ENCODE measurements around the gene NABP2.

Gene NABP2

DNA sequence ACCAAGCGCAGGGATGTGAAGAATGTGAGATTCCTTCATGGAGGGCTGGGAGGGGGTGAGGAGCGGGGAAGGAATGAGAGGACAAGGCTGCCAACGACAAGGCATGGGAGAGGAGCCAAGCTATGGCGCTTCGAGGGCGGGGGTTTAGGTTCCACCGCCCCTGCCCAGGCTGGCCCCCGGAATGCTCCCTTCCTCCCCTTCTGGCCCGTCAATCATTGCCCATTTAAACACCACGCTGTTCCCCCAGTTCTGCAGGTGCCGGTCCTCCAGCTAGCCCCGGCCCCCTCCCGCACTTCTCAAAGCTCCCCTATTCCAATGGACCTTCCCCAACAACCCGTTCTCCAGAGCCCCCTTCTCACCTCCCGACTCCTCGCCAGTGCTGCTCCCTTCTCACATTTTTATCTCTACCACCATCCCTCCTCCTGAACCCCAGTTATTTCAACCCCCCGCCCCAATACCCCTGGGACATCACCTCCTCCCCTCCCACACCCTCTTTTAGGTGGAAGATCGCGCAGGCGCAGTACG lies 2.8 kb upstream of the NABP2 start:
- Histone ChIP-seq H3K9ac (peak overlapping the region; percentile 68), H3K79me2 (peaks cover 24% of the 10 kb centered on the region), H3K36me3 (ENCODE audit: control insufficient read depth, insufficient read depth, low read length) (no peaks in the 10 kb centered on the region), H3K27ac (peak overlapping the region; percentile 92), H3K4me2 (ENCODE audit: low read length) (peak overlapping the region; percentile 82), H3K4me3 (ENCODE audit: low read depth, low read length) (peak overlapping the region; percentile 88), H3K4me1 (peaks cover 6% of the 10 kb centered on the region), H2AFZ (peak overlapping the region; percentile 79), H3K9me3 (ENCODE audit: control insufficient read depth, low read length) (no peaks in the 10 kb centered on the region), H3K27me3 (ENCODE audit: control insufficient read depth, insufficient read depth, low read length) (no peaks in the 10 kb centered on the region)
- TF ChIP-seq, protein P1, sequence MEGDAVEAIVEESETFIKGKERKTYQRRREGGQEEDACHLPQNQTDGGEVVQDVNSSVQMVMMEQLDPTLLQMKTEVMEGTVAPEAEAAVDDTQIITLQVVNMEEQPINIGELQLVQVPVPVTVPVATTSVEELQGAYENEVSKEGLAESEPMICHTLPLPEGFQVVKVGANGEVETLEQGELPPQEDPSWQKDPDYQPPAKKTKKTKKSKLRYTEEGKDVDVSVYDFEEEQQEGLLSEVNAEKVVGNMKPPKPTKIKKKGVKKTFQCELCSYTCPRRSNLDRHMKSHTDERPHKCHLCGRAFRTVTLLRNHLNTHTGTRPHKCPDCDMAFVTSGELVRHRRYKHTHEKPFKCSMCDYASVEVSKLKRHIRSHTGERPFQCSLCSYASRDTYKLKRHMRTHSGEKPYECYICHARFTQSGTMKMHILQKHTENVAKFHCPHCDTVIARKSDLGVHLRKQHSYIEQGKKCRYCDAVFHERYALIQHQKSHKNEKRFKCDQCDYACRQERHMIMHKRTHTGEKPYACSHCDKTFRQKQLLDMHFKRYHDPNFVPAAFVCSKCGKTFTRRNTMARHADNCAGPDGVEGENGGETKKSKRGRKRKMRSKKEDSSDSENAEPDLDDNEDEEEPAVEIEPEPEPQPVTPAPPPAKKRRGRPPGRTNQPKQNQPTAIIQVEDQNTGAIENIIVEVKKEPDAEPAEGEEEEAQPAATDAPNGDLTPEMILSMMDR (IDR thresholded peaks at IDR 0.05), result no peak

DNA sequence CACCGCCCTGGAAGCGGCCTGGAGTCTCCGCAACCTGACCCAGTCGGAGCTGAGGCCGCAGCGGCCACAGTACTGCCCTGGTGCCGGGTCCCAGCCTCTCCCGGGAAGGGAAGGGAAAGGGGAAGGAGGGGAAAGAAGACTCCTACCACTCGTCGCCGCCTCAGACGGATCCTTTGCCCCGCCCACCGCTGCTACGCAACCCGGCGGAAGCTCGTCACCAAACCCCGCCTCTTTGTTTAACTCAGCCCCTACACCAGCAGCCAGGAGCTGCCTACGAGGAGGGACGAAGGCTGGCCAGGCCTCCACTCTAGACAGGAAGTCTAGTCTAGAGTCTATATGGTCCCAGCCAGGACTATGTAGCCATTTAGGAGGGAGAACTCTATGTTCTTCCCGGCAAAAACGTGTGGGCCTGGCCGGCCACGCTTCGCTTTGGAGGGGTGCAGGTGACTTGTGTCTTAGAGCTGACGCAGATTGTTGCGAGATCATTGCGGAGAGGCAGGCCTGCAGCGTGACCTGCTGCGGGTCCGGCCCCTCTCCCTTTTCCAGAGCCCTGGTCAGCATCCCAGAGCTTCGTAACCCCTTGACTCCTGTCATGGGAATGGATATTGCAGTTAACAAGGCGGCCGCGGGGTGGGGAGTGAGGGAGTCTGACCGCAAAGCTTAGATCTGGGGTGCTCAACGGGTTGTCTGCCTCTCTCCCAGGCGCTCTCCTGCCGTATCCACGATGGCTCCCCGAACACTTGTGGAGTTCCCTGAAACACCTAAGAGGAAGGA lies 2.2 kb upstream of the NABP2 start, which contains the start of gene RNF41:
RNF41 (minus strand) TSS at position 166 of the 774 bp plus-strand sequence. CDS start 7,875 bp downstream, outside the sequence.
- H2AFZ ChIP-seq, result peak within 1 kb of the TSS; percentile 79
- H3K4me3 ChIP-seq (ENCODE audit: low read depth, low read length), result peak within 1 kb of the TSS; percentile 88
- H3K9me3 ChIP-seq (ENCODE audit: control insufficient read depth, low read length), result no peaks in the 10 kb centered on the region
- no peaks in the 10 kb centered on the region for H3K27me3 ChIP-seq (ENCODE audit: control insufficient read depth, insufficient read depth, low read length)
- H3K27ac ChIP-seq, result peak within 1 kb of the TSS; percentile 92
- H3K4me2 ChIP-seq (ENCODE audit: low read length), result peak within 1 kb of the TSS; percentile 82
- no peaks in the 10 kb centered on the region for H3K36me3 ChIP-seq (ENCODE audit: control insufficient read depth, insufficient read depth, low read length)
- TF ChIP-seq, protein P1 (IDR thresholded peaks at IDR 0.05), result no peak
- peak within 1 kb of the TSS; percentile 68 for H3K9ac ChIP-seq
- peaks cover 20% of the 10 kb centered on the region for H3K79me2 ChIP-seq
- peaks cover 6% of the 10 kb centered on the region for H3K4me1 ChIP-seq

DNA sequence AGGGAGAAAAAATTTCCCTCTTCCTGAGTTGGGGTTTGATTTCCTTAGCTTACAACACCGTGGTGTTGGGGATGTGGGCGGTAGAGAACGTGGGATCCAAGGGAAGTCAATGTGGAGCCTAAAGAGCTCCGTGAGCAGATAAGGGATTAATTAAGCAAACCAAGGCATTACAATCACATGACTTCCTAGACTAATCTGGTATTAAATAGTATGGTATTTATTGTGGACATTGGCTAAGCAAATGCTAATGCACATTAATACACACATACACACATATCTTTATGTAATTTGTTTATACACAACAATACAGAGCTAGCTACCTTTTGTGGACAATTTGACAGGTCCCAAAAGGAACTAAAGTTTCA lies 1.6 kb upstream of the NABP2 start:
- H3K9ac ChIP-seq, result peak overlapping the region; percentile 32
- no peaks in the 10 kb centered on the region for H3K36me3 ChIP-seq (ENCODE audit: control insufficient read depth, insufficient read depth, low read length)
- H2AFZ ChIP-seq, result peak overlapping the region; percentile 79
- H3K4me2 ChIP-seq (ENCODE audit: low read length), result peak overlapping the region; percentile 82
- H3K4me1 ChIP-seq, result peaks cover 6% of the 10 kb centered on the region
- peak overlapping the region; percentile 88 for H3K4me3 ChIP-seq (ENCODE audit: low read depth, low read length)
- TF ChIP-seq, protein P1 (IDR thresholded peaks at IDR 0.05), result no peak
- H3K79me2 ChIP-seq, result peaks cover 16% of the 10 kb centered on the region
- H3K9me3 ChIP-seq (ENCODE audit: control insufficient read depth, low read length), result no peaks in the 10 kb centered on the region
- H3K27ac ChIP-seq, result peak overlapping the region; percentile 92
- H3K27me3 ChIP-seq (ENCODE audit: control insufficient read depth, insufficient read depth, low read length), result no peaks in the 10 kb centered on the region

DNA sequence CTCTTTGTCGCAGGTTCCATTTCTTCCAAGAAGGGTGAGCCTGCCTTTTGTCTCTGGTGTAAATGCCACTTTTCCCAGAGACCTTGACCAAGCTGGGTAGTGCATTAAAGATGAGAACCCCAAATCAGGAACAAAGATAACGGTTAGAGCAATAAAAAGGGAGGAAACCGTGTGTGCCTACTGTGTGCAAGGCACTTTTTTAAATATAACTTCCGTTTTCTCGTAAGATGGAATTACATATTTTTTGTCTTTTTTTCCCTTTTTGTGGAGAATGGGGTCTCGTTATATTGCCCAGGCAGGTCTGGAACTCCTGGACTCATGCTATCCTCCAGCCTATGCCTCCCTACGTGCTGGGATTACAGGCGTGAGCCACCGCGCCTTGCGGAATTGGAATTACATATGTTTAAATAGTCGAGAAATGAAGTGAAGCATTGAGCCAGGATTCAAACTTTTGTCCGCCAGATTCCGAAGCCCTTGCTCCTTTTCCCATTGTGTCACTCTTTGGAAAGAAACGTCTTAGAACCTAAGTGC lies 506 bp upstream of the NABP2 start:
- peak overlapping the region; percentile 49 for H3K27ac ChIP-seq
- peaks cover 10% of the 10 kb centered on the region for H3K79me2 ChIP-seq
- no peak overlapping the region for H3K9ac ChIP-seq
- H3K36me3 ChIP-seq (ENCODE audit: control insufficient read depth, insufficient read depth, low read length), result no peaks in the 10 kb centered on the region
- no peaks in the 10 kb centered on the region for H3K9me3 ChIP-seq (ENCODE audit: control insufficient read depth, low read length)
- peak overlapping the region; percentile 64 for H2AFZ ChIP-seq
- H3K4me3 ChIP-seq (ENCODE audit: low read depth, low read length), result peak overlapping the region; percentile 66
- no peaks in the 10 kb centered on the region for H3K27me3 ChIP-seq (ENCODE audit: control insufficient read depth, insufficient read depth, low read length)
- TF ChIP-seq, protein P1 (IDR thresholded peaks at IDR 0.05), result no peak
- peaks cover 6% of the 10 kb centered on the region for H3K4me1 ChIP-seq
- peak overlapping the region; percentile 73 for H3K4me2 ChIP-seq (ENCODE audit: low read length)

Data from parathyroid adenoma (tissue), 2 donors.